H1 (cell line): ENCODE results near the gene ITPKB. TPM values are rescaled to one million over a fixed set of nuclear protein-coding genes. Genes with fewer than 3 reads are reported as not detected.

Experiments
- JUND ChIP-seq: IDR thresholded peaks from 2 replicates; pipeline ENCODE4 v1.6.1; 2011; ENCODE audit warnings: mild to moderate bottlenecking, improper control_type of control experiment, low read length
- USF2 ChIP-seq: IDR thresholded peaks from 2 replicates; pipeline ENCODE4 v1.6.1; 2011; ENCODE audit warnings: low read length, improper control_type of control experiment
- polyA plus RNA-seq, 7 experiments: library from polyadenylated mRNA; depleted of rRNA in 3 of 7; stranded (reverse) in 5 of 7; unstranded in 2 of 7; fragments of >200 nt in 5 of 7; fragments of 200-250 nt in 2 of 7; gene quantifications; 1 replicate in 5 of 7; 2 replicates in 1 of 7; 4 replicates in 1 of 7; pipeline versions ENCODE4 v1.2.1 to v1.2.3, GENCODE V29; 2011 to 2013; ENCODE audit warnings: missing spikeins in 2 of 7, mixed read lengths in 2 of 7
- total RNA-seq: library from RNA; stranded (reverse); fragmentation: NEBNext Ultra II Directional; extraction: Animal tissue kit (Norgen Biotek cat#: 25700); gene quantifications from 2 replicates; pipeline ENCODE4 v1.2.1, GENCODE V29; 2021

The ITPKB gene
- total and polyA plus RNA-seq, 2 of the 8 experiments (the other 6 are each of a cell fraction or from before 2014, with no cell fraction given) = 1.7 to 4.8 TPM

- TF ChIP-seq USF2 (no peak), JUND (no peak)
Measured at GRCh38 chr1:226685196-226685820, 53.8 kb downstream of the ITPKB start (continued).
